ENCODE results near the gene TMEM9. TPM values are rescaled to one million over a fixed set of nuclear protein-coding genes. Genes with fewer than 3 reads are reported as not detected.

TMEM9 gene
- total and polyA plus RNA-seq, 2 of the 8 experiments (the other 6 are each of a cell fraction or from before 2014, with no cell fraction given), result 79.9 to 181 TPM

DNA sequence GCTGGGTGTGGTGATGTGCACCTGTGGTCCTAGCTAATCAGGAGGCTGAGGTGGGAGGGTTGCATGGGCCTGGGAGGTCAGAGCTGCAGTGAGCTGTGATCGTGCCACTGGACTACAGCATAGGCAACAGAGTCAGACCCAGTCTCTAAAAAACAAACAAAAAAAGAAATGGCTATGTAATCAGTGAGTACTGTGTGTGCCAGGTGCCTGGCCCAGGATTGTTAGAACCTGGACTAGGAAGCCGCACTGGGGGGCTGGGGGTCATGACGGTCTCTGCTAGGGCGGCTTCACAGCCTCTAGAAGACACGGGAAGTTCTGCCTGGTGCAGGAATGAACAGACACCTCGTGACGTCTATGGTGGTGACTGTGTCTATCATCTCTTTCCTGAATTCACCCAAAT is 8.5 kb downstream of the TMEM9 start (continued):
- TF ChIP-seq, protein P1, sequence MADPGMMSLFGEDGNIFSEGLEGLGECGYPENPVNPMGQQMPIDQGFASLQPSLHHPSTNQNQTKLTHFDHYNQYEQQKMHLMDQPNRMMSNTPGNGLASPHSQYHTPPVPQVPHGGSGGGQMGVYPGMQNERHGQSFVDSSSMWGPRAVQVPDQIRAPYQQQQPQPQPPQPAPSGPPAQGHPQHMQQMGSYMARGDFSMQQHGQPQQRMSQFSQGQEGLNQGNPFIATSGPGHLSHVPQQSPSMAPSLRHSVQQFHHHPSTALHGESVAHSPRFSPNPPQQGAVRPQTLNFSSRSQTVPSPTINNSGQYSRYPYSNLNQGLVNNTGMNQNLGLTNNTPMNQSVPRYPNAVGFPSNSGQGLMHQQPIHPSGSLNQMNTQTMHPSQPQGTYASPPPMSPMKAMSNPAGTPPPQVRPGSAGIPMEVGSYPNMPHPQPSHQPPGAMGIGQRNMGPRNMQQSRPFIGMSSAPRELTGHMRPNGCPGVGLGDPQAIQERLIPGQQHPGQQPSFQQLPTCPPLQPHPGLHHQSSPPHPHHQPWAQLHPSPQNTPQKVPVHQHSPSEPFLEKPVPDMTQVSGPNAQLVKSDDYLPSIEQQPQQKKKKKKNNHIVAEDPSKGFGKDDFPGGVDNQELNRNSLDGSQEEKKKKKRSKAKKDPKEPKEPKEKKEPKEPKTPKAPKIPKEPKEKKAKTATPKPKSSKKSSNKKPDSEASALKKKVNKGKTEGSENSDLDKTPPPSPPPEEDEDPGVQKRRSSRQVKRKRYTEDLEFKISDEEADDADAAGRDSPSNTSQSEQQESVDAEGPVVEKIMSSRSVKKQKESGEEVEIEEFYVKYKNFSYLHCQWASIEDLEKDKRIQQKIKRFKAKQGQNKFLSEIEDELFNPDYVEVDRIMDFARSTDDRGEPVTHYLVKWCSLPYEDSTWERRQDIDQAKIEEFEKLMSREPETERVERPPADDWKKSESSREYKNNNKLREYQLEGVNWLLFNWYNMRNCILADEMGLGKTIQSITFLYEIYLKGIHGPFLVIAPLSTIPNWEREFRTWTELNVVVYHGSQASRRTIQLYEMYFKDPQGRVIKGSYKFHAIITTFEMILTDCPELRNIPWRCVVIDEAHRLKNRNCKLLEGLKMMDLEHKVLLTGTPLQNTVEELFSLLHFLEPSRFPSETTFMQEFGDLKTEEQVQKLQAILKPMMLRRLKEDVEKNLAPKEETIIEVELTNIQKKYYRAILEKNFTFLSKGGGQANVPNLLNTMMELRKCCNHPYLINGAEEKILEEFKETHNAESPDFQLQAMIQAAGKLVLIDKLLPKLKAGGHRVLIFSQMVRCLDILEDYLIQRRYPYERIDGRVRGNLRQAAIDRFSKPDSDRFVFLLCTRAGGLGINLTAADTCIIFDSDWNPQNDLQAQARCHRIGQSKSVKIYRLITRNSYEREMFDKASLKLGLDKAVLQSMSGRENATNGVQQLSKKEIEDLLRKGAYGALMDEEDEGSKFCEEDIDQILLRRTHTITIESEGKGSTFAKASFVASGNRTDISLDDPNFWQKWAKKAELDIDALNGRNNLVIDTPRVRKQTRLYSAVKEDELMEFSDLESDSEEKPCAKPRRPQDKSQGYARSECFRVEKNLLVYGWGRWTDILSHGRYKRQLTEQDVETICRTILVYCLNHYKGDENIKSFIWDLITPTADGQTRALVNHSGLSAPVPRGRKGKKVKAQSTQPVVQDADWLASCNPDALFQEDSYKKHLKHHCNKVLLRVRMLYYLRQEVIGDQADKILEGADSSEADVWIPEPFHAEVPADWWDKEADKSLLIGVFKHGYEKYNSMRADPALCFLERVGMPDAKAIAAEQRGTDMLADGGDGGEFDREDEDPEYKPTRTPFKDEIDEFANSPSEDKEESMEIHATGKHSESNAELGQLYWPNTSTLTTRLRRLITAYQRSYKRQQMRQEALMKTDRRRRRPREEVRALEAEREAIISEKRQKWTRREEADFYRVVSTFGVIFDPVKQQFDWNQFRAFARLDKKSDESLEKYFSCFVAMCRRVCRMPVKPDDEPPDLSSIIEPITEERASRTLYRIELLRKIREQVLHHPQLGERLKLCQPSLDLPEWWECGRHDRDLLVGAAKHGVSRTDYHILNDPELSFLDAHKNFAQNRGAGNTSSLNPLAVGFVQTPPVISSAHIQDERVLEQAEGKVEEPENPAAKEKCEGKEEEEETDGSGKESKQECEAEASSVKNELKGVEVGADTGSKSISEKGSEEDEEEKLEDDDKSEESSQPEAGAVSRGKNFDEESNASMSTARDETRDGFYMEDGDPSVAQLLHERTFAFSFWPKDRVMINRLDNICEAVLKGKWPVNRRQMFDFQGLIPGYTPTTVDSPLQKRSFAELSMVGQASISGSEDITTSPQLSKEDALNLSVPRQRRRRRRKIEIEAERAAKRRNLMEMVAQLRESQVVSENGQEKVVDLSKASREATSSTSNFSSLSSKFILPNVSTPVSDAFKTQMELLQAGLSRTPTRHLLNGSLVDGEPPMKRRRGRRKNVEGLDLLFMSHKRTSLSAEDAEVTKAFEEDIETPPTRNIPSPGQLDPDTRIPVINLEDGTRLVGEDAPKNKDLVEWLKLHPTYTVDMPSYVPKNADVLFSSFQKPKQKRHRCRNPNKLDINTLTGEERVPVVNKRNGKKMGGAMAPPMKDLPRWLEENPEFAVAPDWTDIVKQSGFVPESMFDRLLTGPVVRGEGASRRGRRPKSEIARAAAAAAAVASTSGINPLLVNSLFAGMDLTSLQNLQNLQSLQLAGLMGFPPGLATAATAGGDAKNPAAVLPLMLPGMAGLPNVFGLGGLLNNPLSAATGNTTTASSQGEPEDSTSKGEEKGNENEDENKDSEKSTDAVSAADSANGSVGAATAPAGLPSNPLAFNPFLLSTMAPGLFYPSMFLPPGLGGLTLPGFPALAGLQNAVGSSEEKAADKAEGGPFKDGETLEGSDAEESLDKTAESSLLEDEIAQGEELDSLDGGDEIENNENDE (IDR thresholded peaks at IDR 0.05; ENCODE audit: insufficient replicate concordance, low read length), result no peak
- TF ChIP-seq CHD2 (IDR thresholded peaks at IDR 0.05; ENCODE audit: low read length) (no peak), HDAC2 (IDR thresholded peaks at IDR 0.05; ENCODE audit: borderline replicate concordance in 1 of 2, low read depth in 2 of 2, low read length in 2 of 2) (no peak), RXRA (IDR thresholded peaks at IDR 0.05; ENCODE audit: insufficient read depth, low read depth, low read length) (no peak), BRCA1 (IDR thresholded peaks at IDR 0.05; ENCODE audit: low read depth, low read length) (no peak), RBBP5 (IDR thresholded peaks at IDR 0.05; ENCODE audit: borderline replicate concordance, low read depth, low read length) (no peak), CEBPB (IDR thresholded peaks at IDR 0.05; ENCODE audit: low read depth, low read length) (no peak), CBX8 (IDR thresholded peaks at IDR 0.05; ENCODE audit: borderline replicate concordance, low read depth, low read length) (no peak), NANOG (IDR thresholded peaks at IDR 0.05; ENCODE audit: insufficient read depth, low read depth, low read length, poor library complexity, severe bottlenecking) (no peak), PHF8 (conservative IDR thresholded peaks at IDR 0.05; ENCODE audit: low read depth, low read length) (no peak), CREB1 (IDR thresholded peaks at IDR 0.05) (no peak), NRF1 (IDR thresholded peaks at IDR 0.05; ENCODE audit: low read depth, low read length) (no peak)
